Lower leg skin (tissue), 4 donors: ENCODE results near the gene NTN3. TPM values are rescaled to one million over a fixed set of nuclear protein-coding genes. Genes with fewer than 3 reads are reported as not detected.
A peak's percentile ranks its signal among the peaks of the same experiment; 100 is the strongest.

Experiments
- DNase-seq, 2 donors: peaks; one replicate each; pipeline ENCODE4 v3.0.0-alpha.2; 2019; ENCODE audit warnings: low spot score in 2 of 2
- H3K4me3 ChIP-seq: fragments of 200-600 bp; sonication (generic); 2 replicates; pipeline ENCODE4 v1.5.1; 2017; ENCODE audit warnings: mild to moderate bottlenecking, low read depth; ENCODE audit not compliant: poor library complexity, severe bottlenecking
- POLR2A ChIP-seq, 2 donors: fragments of 450-650 bp; IDR thresholded peaks; one replicate each; pipeline ENCODE4 v1.6.1; 2016 to 2017; ENCODE audit warnings: antibody characterized with exemption in 2 of 2, mild to moderate bottlenecking in 1 of 2, moderate library complexity in 1 of 2
- WGBS, 2 donors: methylation state at CpG; one replicate each; pipeline ENCODE4 v1.1.5; 2018; 5-methylcytosine and 5-hydroxymethylcytosine counted together
- intact Hi-C: fragments of 100-400 bp; cut with DNase I; formaldehyde crosslinking; loops from one replicate; pipeline ENCODE4 v1.15.0; 2023; ENCODE audit warnings: low total_unique reads
- total RNA-seq, 4 donors: library from RNA; depleted of rRNA; stranded (reverse); fragments of >200 nt; gene quantifications; one replicate each; pipeline ENCODE4 v1.1.0, GENCODE V29; 2016
- TF ChIP-seq, protein P1 (sequence below), 3 donors: fragments of 450-650 bp; IDR thresholded peaks; one replicate each; pipeline ENCODE4 v1.5.1; 2016; ENCODE audit warnings: antibody characterized with exemption in 3 of 3, mild to moderate bottlenecking in 3 of 3, moderate library complexity in 2 of 3

NTN3 gene
- total RNA-seq, 4 donors from 2014 or later = 0.45 to 0.95 TPM; not detected in 2

- intact Hi-C loops = no loop called here
- WGBS, 2 donors = 17 to 22% methylated on average over 12 to 14 of the region's 14 CpGs
- H3K4me3 ChIP-seq = peak overlapping the region; percentile 95
- TF ChIP-seq, protein P1, sequence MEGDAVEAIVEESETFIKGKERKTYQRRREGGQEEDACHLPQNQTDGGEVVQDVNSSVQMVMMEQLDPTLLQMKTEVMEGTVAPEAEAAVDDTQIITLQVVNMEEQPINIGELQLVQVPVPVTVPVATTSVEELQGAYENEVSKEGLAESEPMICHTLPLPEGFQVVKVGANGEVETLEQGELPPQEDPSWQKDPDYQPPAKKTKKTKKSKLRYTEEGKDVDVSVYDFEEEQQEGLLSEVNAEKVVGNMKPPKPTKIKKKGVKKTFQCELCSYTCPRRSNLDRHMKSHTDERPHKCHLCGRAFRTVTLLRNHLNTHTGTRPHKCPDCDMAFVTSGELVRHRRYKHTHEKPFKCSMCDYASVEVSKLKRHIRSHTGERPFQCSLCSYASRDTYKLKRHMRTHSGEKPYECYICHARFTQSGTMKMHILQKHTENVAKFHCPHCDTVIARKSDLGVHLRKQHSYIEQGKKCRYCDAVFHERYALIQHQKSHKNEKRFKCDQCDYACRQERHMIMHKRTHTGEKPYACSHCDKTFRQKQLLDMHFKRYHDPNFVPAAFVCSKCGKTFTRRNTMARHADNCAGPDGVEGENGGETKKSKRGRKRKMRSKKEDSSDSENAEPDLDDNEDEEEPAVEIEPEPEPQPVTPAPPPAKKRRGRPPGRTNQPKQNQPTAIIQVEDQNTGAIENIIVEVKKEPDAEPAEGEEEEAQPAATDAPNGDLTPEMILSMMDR (IDR thresholded peaks at IDR 0.05) = no peak
- TF ChIP-seq POLR2A (IDR thresholded peaks at IDR 0.05) = no peak
- DNase-seq = no peak
Observed at GRCh38 chr16:2515180-2515851, 44.2 kb downstream of the NTN3 start.

DNA sequence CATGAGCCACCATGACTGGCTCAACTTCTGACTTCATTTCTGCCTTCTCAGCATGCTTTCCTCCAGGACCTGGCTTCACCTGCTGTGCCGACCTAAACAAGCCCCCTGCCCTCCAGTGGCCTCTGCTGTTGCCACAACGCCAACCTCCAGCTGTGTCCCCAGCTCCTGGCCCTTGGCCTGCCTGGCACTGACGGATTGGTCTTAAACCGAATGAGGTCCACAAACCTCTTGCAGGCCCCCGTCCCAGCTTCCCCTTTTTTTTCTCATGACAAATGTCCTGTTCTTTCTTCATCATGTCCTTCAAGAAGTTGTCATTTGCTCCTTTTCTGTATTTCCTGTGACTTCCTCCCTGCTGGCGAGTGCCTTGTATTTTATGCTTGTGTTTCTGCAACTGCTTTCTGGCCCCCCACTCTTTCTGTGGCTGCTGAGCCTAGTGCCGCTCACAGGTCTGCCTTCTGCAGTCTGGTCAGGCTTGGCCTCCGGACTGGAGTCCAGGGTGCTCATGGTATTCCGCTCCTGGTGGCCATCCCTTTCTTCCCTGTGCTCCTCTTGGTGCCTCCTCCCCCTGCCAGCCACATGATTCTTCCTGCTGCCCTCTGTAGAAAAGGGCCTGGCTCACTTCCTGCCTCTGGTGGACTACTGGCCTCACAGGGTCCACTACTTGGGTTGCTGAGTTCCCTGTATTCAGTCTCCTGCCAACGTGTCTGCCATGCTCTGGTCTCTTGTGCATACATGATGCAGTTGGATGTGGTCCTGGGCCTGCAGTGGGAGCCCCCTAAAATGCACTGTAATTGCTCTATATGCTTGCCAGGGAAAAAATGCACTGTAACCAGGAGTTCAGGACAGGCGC, 45.5 kb downstream of the NTN3 start:
- H3K4me3 ChIP-seq = no peak overlapping the region
- intact Hi-C loops = no loop called here
- no peak for TF ChIP-seq POLR2A (IDR thresholded peaks at IDR 0.05)
- TF ChIP-seq, protein P1 (IDR thresholded peaks at IDR 0.05) = no peak
- 59 to 60% methylated on average over 11 of the region's 11 CpGs for WGBS, 2 donors
- DNase-seq = no peak

DNA sequence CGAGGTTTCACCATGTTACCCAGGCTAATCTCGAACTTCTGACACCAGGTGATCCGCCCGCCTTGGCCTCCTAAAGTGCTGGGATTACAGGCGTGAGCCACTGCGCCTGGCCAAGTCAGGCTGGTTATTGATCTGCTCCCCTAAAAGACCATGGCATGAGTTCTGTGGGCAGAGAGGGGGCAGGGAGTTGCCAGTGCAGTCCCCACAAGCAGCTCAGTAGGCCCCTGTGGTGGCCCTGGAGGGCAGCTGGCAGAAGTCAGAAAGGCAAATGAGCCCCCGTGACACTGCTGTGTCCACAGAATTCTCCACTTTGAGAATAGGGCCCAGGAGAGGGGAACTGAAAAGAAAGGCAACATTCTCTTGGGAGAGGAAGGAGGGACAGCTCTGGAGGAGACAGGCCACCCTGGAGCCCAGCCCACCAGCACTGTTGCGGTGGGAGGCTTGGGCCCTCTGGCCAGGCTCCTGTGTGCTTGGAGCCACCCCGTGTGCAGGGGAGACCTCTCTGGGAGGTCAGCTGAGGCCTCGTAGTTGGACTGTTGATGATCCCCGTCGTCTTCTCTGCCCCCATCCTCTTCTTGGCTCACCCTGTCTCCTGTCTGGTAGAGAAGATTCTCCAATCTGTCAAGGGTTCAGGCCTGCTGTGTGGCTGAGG, 47.0 kb downstream of the NTN3 start:
- no peak overlapping the region for H3K4me3 ChIP-seq
- intact Hi-C loops = no loop called here
- DNase-seq = no peak
- TF ChIP-seq, protein P1 (IDR thresholded peaks at IDR 0.05) = no peak
- no peak for TF ChIP-seq POLR2A (IDR thresholded peaks at IDR 0.05)
- WGBS, 2 donors = 69 to 75% methylated on average over 11 to 12 of the region's 12 CpGs

DNA sequence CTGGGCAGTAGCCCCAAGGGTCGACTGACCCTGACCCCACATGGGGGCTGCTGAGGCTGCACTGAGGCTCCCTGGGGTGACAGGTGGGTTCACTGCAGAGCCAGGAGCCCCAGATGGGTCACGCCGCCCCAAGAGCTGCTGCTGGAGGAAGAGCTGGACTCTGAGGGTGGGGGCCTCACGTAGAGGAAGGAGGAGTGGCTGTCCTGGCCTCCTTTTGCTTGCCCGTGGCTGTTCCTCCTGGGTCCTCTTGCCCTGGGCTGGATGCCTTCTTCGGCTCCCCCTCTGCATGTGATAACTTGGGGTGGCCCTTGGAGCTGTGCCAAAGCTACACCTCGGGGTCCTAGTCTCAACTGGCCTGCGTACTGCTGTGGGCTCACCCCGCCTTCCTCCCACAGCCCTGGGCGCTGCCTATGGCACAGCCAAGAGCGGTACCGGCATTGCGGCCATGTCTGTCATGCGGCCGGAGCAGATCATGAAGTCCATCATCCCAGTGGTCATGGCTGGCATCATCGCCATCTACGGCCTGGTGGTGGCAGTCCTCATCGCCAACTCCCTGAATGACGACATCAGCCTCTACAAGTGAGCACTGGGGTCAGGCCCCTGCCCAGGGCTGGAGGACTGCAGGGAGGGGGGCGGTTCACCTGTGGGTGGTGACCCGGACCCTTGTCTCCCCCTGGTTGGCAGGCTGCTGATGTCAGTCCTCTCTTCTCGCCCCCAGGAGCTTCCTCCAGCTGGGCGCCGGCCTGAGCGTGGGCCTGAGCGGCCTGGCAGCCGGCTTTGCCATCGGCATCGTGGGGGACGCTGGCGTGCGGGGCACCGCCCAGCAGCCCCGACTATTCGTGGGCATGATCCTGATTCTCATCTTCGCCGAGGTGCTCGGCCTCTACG, 48.0 kb downstream of the NTN3 start:
- peak in 1 of 2 donors; percentile 88 for DNase-seq
- intact Hi-C loops = no loop called here
- TF ChIP-seq POLR2A (IDR thresholded peaks at IDR 0.05) = no peak
- TF ChIP-seq, protein P1 (IDR thresholded peaks at IDR 0.05) = no peak
- WGBS, 2 donors = 75 to 82% methylated on average over 38 to 39 of the region's 39 CpGs
- H3K4me3 ChIP-seq = no peak overlapping the region

DNA sequence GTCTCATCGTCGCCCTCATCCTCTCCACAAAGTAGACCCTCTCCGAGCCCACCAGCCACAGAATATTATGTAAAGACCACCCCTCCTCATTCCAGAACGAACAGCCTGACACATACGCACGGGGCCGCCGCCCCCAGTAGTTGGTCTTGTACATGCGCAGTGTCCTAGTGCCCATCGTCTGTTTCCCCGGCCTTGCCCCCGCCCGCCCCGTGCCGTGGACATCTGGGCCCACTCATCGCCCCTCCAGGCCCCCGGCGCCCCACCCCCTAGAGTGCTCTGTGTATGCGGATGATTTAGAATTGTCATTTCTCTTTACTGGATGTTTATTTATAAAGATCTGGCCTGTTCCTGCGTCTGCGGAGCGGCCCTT, 48.6 kb downstream of the NTN3 start:
- TF ChIP-seq, protein P1 (IDR thresholded peaks at IDR 0.05) = no peak
- no peak for TF ChIP-seq POLR2A (IDR thresholded peaks at IDR 0.05)
- no peak for DNase-seq
- no peak overlapping the region for H3K4me3 ChIP-seq
- intact Hi-C loops = no loop called here
- WGBS, 2 donors = 30 to 46% methylated on average over 18 to 21 of the region's 22 CpGs
